HL-60 (cell line): ENCODE data around the gene XRCC6.

Source experiments
- POLR2AphosphoS5 ChIP-seq: IDR thresholded peaks from 2 replicates; pipeline ENCODE4 v1.6.1; 2012; ENCODE audit warnings: low read depth
- SPI1 ChIP-seq: IDR thresholded peaks from 2 replicates; pipeline ENCODE4 v1.6.1; 2012; ENCODE audit warnings: low read depth, mild to moderate bottlenecking, borderline replicate concordance
- TF ChIP-seq, protein P1 (sequence below): IDR thresholded peaks from one replicate; pipeline ENCODE4 v1.5.1; 2011; ENCODE audit warnings: low read length, control low read depth, inconsistent platforms; ENCODE audit not compliant: insufficient read depth

DNA sequence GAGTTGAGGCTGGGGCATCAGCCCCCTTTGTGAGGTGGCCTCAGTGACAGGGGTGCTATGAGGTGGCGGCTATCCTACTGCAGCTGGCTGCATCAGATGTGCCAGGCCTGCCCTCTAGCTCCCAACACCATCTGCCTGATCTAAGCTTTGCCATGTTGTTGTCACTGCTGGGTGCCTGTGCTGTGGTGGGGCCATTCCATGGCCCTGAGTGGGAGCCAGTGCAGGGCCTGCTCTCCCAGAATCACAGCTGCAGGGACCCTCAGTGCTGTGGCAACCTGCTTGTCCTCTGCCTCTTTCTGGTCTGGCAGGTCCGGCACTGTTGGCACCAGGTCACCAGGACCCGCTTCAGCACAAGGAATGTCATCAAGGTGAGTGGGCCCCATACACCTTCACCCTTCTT is 69.4 kb downstream of the XRCC6 start:
- TF ChIP-seq, protein P1, sequence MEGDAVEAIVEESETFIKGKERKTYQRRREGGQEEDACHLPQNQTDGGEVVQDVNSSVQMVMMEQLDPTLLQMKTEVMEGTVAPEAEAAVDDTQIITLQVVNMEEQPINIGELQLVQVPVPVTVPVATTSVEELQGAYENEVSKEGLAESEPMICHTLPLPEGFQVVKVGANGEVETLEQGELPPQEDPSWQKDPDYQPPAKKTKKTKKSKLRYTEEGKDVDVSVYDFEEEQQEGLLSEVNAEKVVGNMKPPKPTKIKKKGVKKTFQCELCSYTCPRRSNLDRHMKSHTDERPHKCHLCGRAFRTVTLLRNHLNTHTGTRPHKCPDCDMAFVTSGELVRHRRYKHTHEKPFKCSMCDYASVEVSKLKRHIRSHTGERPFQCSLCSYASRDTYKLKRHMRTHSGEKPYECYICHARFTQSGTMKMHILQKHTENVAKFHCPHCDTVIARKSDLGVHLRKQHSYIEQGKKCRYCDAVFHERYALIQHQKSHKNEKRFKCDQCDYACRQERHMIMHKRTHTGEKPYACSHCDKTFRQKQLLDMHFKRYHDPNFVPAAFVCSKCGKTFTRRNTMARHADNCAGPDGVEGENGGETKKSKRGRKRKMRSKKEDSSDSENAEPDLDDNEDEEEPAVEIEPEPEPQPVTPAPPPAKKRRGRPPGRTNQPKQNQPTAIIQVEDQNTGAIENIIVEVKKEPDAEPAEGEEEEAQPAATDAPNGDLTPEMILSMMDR: no peak
- TF ChIP-seq POLR2AphosphoS5 (no peak), SPI1 (no peak)
